ENCODE data around the gene RASGRP3.

- TF ChIP-seq, protein P1, sequence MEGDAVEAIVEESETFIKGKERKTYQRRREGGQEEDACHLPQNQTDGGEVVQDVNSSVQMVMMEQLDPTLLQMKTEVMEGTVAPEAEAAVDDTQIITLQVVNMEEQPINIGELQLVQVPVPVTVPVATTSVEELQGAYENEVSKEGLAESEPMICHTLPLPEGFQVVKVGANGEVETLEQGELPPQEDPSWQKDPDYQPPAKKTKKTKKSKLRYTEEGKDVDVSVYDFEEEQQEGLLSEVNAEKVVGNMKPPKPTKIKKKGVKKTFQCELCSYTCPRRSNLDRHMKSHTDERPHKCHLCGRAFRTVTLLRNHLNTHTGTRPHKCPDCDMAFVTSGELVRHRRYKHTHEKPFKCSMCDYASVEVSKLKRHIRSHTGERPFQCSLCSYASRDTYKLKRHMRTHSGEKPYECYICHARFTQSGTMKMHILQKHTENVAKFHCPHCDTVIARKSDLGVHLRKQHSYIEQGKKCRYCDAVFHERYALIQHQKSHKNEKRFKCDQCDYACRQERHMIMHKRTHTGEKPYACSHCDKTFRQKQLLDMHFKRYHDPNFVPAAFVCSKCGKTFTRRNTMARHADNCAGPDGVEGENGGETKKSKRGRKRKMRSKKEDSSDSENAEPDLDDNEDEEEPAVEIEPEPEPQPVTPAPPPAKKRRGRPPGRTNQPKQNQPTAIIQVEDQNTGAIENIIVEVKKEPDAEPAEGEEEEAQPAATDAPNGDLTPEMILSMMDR (conservative IDR thresholded peaks at IDR 0.05): no peak
- TF ChIP-seq EZH2 (IDR thresholded peaks at IDR 0.05; ENCODE audit: low read depth): no peak
Measured at GRCh38 chr2:33605056-33605455, 128.6 kb downstream of the RASGRP3 start.

All from PC-9 (cell line).